Colonic mucosa (tissue), 4 donors: ENCODE results near the gene CRP. TPM values are rescaled to one million over a fixed set of nuclear protein-coding genes. Genes with fewer than 3 reads are reported as not detected.
"Not testable (repeated sequence)": the region's sequence is repeated elsewhere in the genome, so short reads cannot be mapped to it uniquely, and the experiment has no call there.

Experiments
- DNase-seq: peaks from one replicate; pipeline ENCODE4 v3.0.0-alpha.2; 2020
- H3K27ac ChIP-seq: fragments of 200-600 bp; one replicate; pipeline ENCODE4 v1.8.0; 2021
- H3K27me3 ChIP-seq: fragments of 200-600 bp; one replicate; pipeline ENCODE4 v1.8.0; 2021
- H3K36me3 ChIP-seq: fragments of 200-600 bp; one replicate; pipeline ENCODE4 v1.8.0; 2021
- H3K4me1 ChIP-seq: fragments of 200-600 bp; one replicate; pipeline ENCODE4 v1.8.0; 2021; ENCODE audit warnings: mild to moderate bottlenecking
- H3K4me3 ChIP-seq: fragments of 200-600 bp; one replicate; pipeline ENCODE4 v1.8.0; 2021
- H3K9ac ChIP-seq, 2 donors: one replicate each; pipeline ENCODE4 v1.7.0; 2013; ENCODE audit warnings: control low read depth in 2 of 2, low read depth in 2 of 2, low read length in 2 of 2
- H3K9me3 ChIP-seq: fragments of 200-600 bp; one replicate; pipeline ENCODE4 v1.8.0; 2021
- intact Hi-C: fragments of 100-400 bp; cut with DNase I; formaldehyde crosslinking; loops from one replicate; pipeline ENCODE4 v1.14.1; 2022
- total RNA-seq, 2 donors: library from RNA; stranded (reverse); fragmentation: NEBNext Ultra II Directional in 1 of 2; extraction: Animal tissue kit (Norgen Biotek cat#: 25700) in 1 of 2; gene quantifications; one replicate each; pipeline ENCODE4 v1.2.1, GENCODE V29; 2021
- TF ChIP-seq, protein P1 (sequence below): fragments of 200-600 bp; IDR thresholded peaks from one replicate; pipeline ENCODE4 v1.8.0; 2022; ENCODE audit warnings: antibody characterized with exemption, mild to moderate bottlenecking
- donor health status: healthy.
- donor health status: DM: no; HTN: no; CAD: no.
- donor health status: DM: no; HTN: no; CAD: no.

The CRP gene
- total RNA-seq, 2 donors from 2014 or later, result 1.9 TPM; not detected in 1

DNA sequence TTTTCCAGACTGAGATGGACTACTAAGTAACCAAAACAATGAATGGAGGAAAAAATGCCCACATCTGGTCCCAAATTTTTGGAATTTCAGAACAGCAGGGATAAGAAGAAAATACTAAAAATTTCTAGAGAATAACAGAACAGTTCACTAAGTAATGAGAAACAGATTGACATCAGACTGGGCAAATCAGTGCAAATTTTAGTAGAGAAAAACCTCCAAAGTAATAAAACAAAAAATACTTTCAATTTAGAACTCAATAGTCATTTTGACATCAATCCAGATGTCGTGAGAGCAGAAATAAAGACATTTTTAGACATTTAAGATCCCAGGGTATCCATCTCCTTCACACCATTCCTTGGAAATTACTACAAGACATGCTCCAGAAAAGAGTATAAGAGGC lies 39.3 kb downstream of the CRP start:
- no peaks in the 10 kb centered on the region for H3K27me3 ChIP-seq
- intact Hi-C loops, result no loop called here
- H3K27ac ChIP-seq, result no peak overlapping the region
- H3K9ac ChIP-seq, result no peak overlapping the region
- no peaks in the 10 kb centered on the region for H3K4me1 ChIP-seq
- TF ChIP-seq, protein P1, sequence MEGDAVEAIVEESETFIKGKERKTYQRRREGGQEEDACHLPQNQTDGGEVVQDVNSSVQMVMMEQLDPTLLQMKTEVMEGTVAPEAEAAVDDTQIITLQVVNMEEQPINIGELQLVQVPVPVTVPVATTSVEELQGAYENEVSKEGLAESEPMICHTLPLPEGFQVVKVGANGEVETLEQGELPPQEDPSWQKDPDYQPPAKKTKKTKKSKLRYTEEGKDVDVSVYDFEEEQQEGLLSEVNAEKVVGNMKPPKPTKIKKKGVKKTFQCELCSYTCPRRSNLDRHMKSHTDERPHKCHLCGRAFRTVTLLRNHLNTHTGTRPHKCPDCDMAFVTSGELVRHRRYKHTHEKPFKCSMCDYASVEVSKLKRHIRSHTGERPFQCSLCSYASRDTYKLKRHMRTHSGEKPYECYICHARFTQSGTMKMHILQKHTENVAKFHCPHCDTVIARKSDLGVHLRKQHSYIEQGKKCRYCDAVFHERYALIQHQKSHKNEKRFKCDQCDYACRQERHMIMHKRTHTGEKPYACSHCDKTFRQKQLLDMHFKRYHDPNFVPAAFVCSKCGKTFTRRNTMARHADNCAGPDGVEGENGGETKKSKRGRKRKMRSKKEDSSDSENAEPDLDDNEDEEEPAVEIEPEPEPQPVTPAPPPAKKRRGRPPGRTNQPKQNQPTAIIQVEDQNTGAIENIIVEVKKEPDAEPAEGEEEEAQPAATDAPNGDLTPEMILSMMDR, result no peak
- H3K36me3 ChIP-seq, result no peaks in the 10 kb centered on the region
- no peak overlapping the region for H3K4me3 ChIP-seq
- H3K9me3 ChIP-seq, result no peaks in the 10 kb centered on the region
- no peak for DNase-seq

DNA sequence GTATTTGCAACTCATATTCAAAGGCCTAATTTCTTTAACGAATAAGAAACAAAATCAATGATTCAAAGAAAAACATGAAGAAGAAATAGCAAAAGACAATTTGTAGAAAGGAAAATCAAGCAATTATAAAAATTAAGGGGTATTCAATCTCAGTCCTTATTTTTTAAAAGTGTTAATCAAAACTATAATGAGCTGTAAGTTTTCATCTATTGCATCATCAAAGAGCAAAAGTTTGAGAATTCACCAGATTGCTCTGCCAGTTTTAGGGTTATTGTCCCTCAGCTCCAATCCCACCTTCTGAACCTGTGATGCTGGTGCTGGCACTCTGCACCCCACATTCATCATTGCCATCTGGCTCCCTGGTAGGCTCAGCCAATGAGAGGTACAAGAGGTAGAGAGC lies 42.0 kb downstream of the CRP start:
- H3K9me3 ChIP-seq, H3K27ac ChIP-seq, H3K36me3 ChIP-seq, DNase-seq, H3K9ac ChIP-seq, H3K4me1 ChIP-seq, intact Hi-C loops, H3K4me3 ChIP-seq, H3K27me3 ChIP-seq: not testable (repeated sequence)

DNA sequence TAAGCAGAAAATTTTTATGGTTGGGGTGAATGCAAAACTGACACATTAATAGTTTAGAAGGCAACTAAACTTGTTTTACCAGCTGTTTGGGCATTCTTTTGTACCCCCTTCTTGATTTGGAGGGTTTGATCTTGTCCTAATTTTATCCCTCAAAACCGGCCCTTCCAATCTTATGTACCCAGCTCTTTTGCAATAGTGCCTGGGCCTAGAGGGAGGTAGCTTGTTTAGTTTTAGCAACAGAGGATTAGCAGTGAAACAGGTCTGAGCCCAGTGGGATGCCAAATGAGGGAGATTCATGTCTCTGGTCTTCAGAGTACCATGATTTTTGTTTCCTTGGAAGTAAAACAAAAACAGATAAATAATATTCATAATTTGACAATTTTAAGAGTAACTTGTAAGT lies 45.1 kb downstream of the CRP start:
- no peak overlapping the region for H3K4me3 ChIP-seq
- no peak for DNase-seq
- no peaks in the 10 kb centered on the region for H3K4me1 ChIP-seq
- no peaks in the 10 kb centered on the region for H3K9me3 ChIP-seq
- H3K9ac ChIP-seq, result no peak overlapping the region
- TF ChIP-seq, protein P1, result no peak
- no peaks in the 10 kb centered on the region for H3K27me3 ChIP-seq
- H3K36me3 ChIP-seq, result no peaks in the 10 kb centered on the region
- intact Hi-C loops, result no loop called here
- H3K27ac ChIP-seq, result no peak overlapping the region

DNA sequence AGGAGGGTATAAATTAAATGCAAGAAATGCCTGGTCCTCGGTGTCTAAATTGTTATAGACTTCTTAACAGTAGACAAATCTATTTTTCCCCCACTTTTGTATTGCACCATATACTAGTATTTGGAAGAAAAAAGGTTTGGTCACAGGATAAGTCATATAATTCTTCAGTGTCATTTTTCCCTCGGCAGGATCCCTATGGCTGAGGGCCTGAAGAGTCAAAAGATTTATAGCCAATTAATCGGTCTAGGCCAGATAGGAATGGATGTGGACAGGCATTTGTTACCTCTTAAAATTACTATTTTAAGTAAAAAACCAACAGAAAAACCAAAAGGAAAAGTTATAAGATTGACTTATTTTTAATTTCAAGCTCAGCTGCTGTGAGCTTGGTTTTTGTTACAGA lies 45.6 kb downstream of the CRP start:
- Histone ChIP-seq H3K4me3 (no peak overlapping the region), H3K9me3 (no peaks in the 10 kb centered on the region), H3K4me1 (no peaks in the 10 kb centered on the region), H3K27me3 (no peaks in the 10 kb centered on the region), H3K27ac (no peak overlapping the region), H3K36me3 (no peaks in the 10 kb centered on the region), H3K9ac (no peak overlapping the region)
- TF ChIP-seq, protein P1, result no peak
- intact Hi-C loops, result no loop called here
- no peak for DNase-seq

DNA sequence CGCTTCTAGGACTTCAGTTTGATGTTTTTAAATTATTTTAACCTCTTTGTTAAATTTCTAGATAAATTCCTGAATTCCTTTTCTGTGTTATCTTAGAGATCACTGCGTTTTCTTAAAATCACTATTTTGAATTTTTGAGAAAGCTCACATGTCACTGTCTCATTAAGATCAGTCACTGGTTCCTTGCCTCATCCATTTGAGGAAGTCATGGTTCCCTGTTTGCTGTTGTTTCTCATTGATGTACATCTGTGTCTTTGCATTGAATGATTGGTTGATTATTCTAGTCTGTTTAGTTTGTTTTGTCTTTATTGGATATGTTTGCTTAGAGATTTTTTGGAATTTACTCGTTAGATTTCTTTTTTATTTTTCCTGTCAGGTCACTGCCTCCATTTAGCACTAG lies 50.1 kb downstream of the CRP start:
- intact Hi-C loops, result no loop called here
- TF ChIP-seq, protein P1, result no peak
- no peaks in the 10 kb centered on the region for H3K4me1 ChIP-seq
- H3K9ac ChIP-seq, result no peak overlapping the region
- no peak overlapping the region for H3K27ac ChIP-seq
- no peak overlapping the region for H3K4me3 ChIP-seq
- H3K9me3 ChIP-seq, result no peaks in the 10 kb centered on the region
- DNase-seq, result no peak
- no peaks in the 10 kb centered on the region for H3K36me3 ChIP-seq
- H3K27me3 ChIP-seq, result no peaks in the 10 kb centered on the region

DNA sequence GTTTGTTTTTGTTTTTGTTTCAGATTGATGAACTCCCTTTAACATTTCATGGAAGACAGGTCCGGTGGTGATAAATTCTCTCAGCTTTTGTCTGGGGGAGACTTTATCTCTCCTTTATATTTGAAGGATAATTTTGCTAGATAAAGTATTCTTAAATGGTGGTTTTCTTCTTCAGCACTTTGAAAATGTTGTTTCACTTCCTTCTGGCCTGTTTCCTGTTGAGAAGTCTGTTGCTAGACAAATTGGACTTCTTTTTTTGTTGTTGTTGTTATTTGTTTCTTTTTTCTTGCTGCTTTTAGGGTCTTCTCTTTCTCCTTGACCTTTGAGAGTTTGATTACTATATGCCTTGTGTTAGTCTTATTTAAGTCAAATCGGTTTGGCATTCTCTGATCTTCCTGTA lies 50.8 kb downstream of the CRP start:
- H3K27ac ChIP-seq, result no peak overlapping the region
- H3K36me3 ChIP-seq, result no peaks in the 10 kb centered on the region
- no peaks in the 10 kb centered on the region for H3K27me3 ChIP-seq
- H3K9ac ChIP-seq, result no peak overlapping the region
- TF ChIP-seq, protein P1, result no peak
- H3K4me3 ChIP-seq, result no peak overlapping the region
- H3K4me1 ChIP-seq, result no peaks in the 10 kb centered on the region
- no peaks in the 10 kb centered on the region for H3K9me3 ChIP-seq
- DNase-seq, result no peak
- intact Hi-C loops, result no loop called here

Other genes starting within 250 kb of the CRP start
- gene OR10J5, start 178.6 kb downstream of the CRP start, total RNA-seq, result not detected
- under 1 TPM in 1 of 2 donors, not detected in 1; 0.84 TPM for gene APCS, start 126.8 kb downstream of the CRP start, total RNA-seq
- 10 to 100 TPM; 43.3 to 50.4 TPM for gene DUSP23, start 66.4 kb upstream of the CRP start, total RNA-seq
- gene FCRL6, start 87.8 kb upstream of the CRP start, total RNA-seq, result not detected
- gene SLAMF8, start 112.3 kb upstream of the CRP start, total RNA-seq, result 1 to 10 TPM; 1.5 to 1.9 TPM
- gene VSIG8, start 148.1 kb upstream of the CRP start, total RNA-seq, result not detected
- under 1 TPM in 1 of 2 donors, not detected in 1; 0.30 TPM for gene CFAP45, start 185.6 kb upstream of the CRP start, total RNA-seq
- 100 to 1,000 TPM; 354 to 515 TPM for gene TAGLN2, start 210.9 kb upstream of the CRP start, total RNA-seq
- 10 to 100 TPM; 14.1 to 41.8 TPM for gene IGSF9, start 231.0 kb upstream of the CRP start, total RNA-seq
- gene SLAMF9, start 239.6 kb upstream of the CRP start, total RNA-seq, result not detected